Endodermal cell (in vitro differentiated cells): Measurements from ENCODE around the gene RPS6KC1. TPM values are rescaled to one million over a fixed set of nuclear protein-coding genes. Genes with fewer than 3 reads are reported as not detected.

ENCODE experiments used
- DNase-seq: peaks from one replicate; pipeline ENCODE4 v3.0.0-alpha.2; 2017
- H3K27ac ChIP-seq: 2 replicates; pipeline ENCODE4 v1.5.1; 2013; ENCODE audit warnings: mild to moderate bottlenecking, low read depth, low read length, moderate library complexity
- H3K27me3 ChIP-seq: 2 replicates; pipeline ENCODE4 v1.6.1; 2013; ENCODE audit warnings: mild to moderate bottlenecking, low read length, moderate library complexity; ENCODE audit not compliant: insufficient read depth, control insufficient read depth, poor library complexity, severe bottlenecking
- H3K36me3 ChIP-seq: 2 replicates; pipeline ENCODE4 v1.7.0; 2013; ENCODE audit warnings: mild to moderate bottlenecking, low read length, moderate library complexity; ENCODE audit not compliant: control insufficient read depth, insufficient read depth
- H3K4me1 ChIP-seq: one replicate; pipeline ENCODE4 v1.7.0; 2013; ENCODE audit warnings: low read length; ENCODE audit not compliant: control insufficient read depth, insufficient read depth
- H3K4me3 ChIP-seq: 2 replicates; pipeline ENCODE4 v1.5.1; 2013; ENCODE audit warnings: mild to moderate bottlenecking, low read length, moderate library complexity
- H3K9ac ChIP-seq: 2 replicates; pipeline ENCODE4 v1.6.1; 2013; ENCODE audit warnings: mild to moderate bottlenecking, low read length, moderate library complexity; ENCODE audit not compliant: poor library complexity, severe bottlenecking; ENCODE audit errors: extremely low read depth
- H3K9me3 ChIP-seq: 2 replicates; pipeline ENCODE4 v1.6.1; 2013; ENCODE audit warnings: mild to moderate bottlenecking, low read length, moderate library complexity; ENCODE audit not compliant: control insufficient read depth
- H3K27ac Mint-ChIP-seq: 2 replicates; pipeline ENCODE4 v1.8.0; 2020; ENCODE audit warnings: mixed read lengths
- H3K27me3 Mint-ChIP-seq: 2 replicates; pipeline ENCODE4 v1.8.0; 2021; ENCODE audit warnings: mild to moderate bottlenecking, mixed read lengths; ENCODE audit not compliant: insufficient read depth
- H3K36me3 Mint-ChIP-seq: 2 replicates; pipeline ENCODE4 v1.8.0; 2020; ENCODE audit warnings: low read depth, mixed read lengths
- H3K4me1 Mint-ChIP-seq: 2 replicates; pipeline ENCODE4 v1.8.0; 2020; ENCODE audit warnings: mixed read lengths
- H3K4me3 Mint-ChIP-seq: 2 replicates; pipeline ENCODE4 v1.8.0; 2020; ENCODE audit warnings: mild to moderate bottlenecking, moderate library complexity, mixed read lengths
- H3K9me3 Mint-ChIP-seq: 2 replicates; pipeline ENCODE4 v1.8.0; 2020; ENCODE audit warnings: mild to moderate bottlenecking, mixed read lengths
- CTCF ChIP-seq: fragments of 200-600 bp; sonication (generic); conservative IDR thresholded peaks from 2 replicates; pipeline ENCODE4 v1.5.0; 2021; ENCODE audit warnings: antibody characterized with exemption, mild to moderate bottlenecking
- WGBS, 2 experiments: methylation state at CpG; one replicate each; pipeline versions ENCODE4 v1.1.5 to v1.1.7; 2013; ENCODE audit warnings: missing lambda C conversion rate in 2 of 2, mixed read lengths in 1 of 2; ENCODE audit not compliant: insufficient coverage in 1 of 2, insufficient read length in 1 of 2; 5-methylcytosine and 5-hydroxymethylcytosine counted together
- total RNA-seq, 2 donors: library from RNA; stranded (reverse); fragmentation: NEBNext Ultra II Directional in 1 of 2; extraction: Animal tissue kit (Norgen Biotek cat#: 25700) in 1 of 2; gene quantifications; 2 replicates in 1 of 2; 3 replicates in 1 of 2; pipeline ENCODE4 v1.2.1, GENCODE V29; 2021

Gene RPS6KC1
- total RNA-seq, 2 donors from 2014 or later: 31.4 to 36.3 TPM

- H3K9ac ChIP-seq: no peak overlapping the region
- Mint-ChIP-seq H3K36me3 (peaks cover 57% of the 10 kb centered on the region), H3K4me1 (peaks cover 3% of the 10 kb centered on the region), H3K27ac (no peak overlapping the region), H3K4me3 (no peak overlapping the region), H3K9me3 (no peaks in the 10 kb centered on the region), H3K27me3 (no peaks in the 10 kb centered on the region)
- 93 to 96% methylated on average over 2 of the region's 2 CpGs for WGBS, 2 experiments
- peaks cover 59% of the 10 kb centered on the region for H3K36me3 ChIP-seq
- no peaks in the 10 kb centered on the region for H3K27me3 ChIP-seq
- no peak overlapping the region for H3K27ac ChIP-seq
- H3K4me3 ChIP-seq: no peak overlapping the region
- no peak for DNase-seq
- TF ChIP-seq CTCF: no peak
- H3K9me3 ChIP-seq: peaks cover 8% of the 10 kb centered on the region
- H3K4me1 ChIP-seq: no peaks in the 10 kb centered on the region
These were observed 31.5 kb downstream of the RPS6KC1 start for GRCh38 chr1:213082420-213083111.

GRCh38 chr1:213083112-213083445, 32.0 kb downstream of the RPS6KC1 start:
- H3K4me1 Mint-ChIP-seq: peaks cover 8% of the 10 kb centered on the region
- H3K9me3 Mint-ChIP-seq: no peaks in the 10 kb centered on the region
- Histone ChIP-seq H3K9me3 (peaks cover 8% of the 10 kb centered on the region), H3K36me3 (peaks cover 64% of the 10 kb centered on the region), H3K27me3 (no peaks in the 10 kb centered on the region), H3K4me1 (no peaks in the 10 kb centered on the region), H3K4me3 (no peak overlapping the region), H3K9ac (no peak overlapping the region), H3K27ac (no peak overlapping the region)
- 94 to 96% methylated on average over 2 to 3 of the region's 3 CpGs for WGBS, 2 experiments
- peaks cover 62% of the 10 kb centered on the region for H3K36me3 Mint-ChIP-seq
- DNase-seq: no peak
- H3K27ac Mint-ChIP-seq: no peak overlapping the region
- TF ChIP-seq CTCF: no peak
- no peak overlapping the region for H3K4me3 Mint-ChIP-seq
- H3K27me3 Mint-ChIP-seq: no peaks in the 10 kb centered on the region

GRCh38 chr1:213087911-213088310, 36.9 kb downstream of the RPS6KC1 start:
- Mint-ChIP-seq H3K27me3 (no peaks in the 10 kb centered on the region), H3K27ac (no peak overlapping the region), H3K9me3 (no peaks in the 10 kb centered on the region), H3K4me1 (peaks cover 11% of the 10 kb centered on the region), H3K36me3 (peaks cover 61% of the 10 kb centered on the region), H3K4me3 (no peak overlapping the region)
- Histone ChIP-seq H3K9me3 (peaks cover 8% of the 10 kb centered on the region), H3K36me3 (peaks cover 53% of the 10 kb centered on the region), H3K27me3 (no peaks in the 10 kb centered on the region), H3K4me3 (no peak overlapping the region), H3K9ac (no peak overlapping the region), H3K4me1 (no peaks in the 10 kb centered on the region), H3K27ac (no peak overlapping the region)
- DNase-seq: no peak
- TF ChIP-seq CTCF: no peak
- WGBS, 2 experiments: 92% methylated on average over 3 of the region's 3 CpGs
